Embryonic facial prominence (tissue), 1 donor: Measurements from ENCODE around the gene ADPRM.
"Not testable (repeated sequence)": the region's sequence is repeated elsewhere in the genome, so short reads cannot be mapped to it uniquely, and the experiment has no call there.

Experiments
- DNase-seq: peaks from one replicate; pipeline ENCODE4 v3.0.0-alpha.2; 2016; ENCODE audit errors: extremely low spot score

ADPRM gene, protein sequence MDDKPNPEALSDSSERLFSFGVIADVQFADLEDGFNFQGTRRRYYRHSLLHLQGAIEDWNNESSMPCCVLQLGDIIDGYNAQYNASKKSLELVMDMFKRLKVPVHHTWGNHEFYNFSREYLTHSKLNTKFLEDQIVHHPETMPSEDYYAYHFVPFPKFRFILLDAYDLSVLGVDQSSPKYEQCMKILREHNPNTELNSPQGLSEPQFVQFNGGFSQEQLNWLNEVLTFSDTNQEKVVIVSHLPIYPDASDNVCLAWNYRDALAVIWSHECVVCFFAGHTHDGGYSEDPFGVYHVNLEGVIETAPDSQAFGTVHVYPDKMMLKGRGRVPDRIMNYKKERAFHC

DNA sequence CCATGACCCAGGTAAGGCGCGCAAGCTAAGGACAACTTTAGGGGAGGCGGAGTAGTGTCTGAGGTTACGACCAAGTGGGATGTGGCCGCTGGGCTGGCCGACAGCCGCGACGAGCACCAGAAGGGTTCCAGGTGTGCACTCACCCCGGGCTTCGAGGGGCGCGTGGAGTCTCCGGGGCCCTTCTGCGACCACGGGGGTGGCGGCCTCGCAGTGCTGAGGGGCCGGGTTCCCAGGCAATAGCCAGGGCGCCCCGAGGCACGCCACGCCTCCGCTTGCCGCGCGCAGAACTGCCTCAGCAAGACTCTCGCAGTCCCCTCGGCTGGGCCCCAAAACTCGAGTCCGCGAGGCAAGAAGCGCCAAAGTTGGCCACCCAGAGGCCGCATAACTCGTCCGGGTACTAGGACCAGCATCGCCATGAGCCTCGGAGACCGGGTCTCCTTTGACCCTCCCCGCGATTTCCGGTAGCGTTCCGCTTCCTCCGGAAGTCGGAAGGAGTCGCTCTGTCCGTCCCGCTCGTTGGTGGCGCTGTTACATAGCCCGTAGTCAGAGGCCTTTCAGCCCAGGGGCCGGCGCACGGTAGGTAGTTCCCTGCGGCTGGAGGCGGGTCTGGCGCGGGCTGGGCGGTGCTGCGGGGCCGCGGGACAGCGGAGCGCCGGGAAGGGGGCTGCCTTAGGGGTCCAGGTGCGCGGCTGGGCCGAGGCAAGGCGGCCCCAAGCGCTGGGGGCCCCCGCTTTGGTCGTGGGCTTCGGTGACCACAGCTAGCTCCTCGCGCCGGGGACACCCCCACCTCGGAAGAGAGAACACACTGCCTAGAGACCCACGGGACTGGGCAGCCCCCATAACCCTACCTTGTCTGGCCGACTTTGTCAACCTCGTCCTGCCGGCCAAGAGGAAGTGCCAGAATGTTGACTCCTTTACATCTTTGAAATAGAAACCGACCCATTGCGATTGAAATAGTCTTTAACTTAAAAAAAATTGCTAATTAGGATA, at the start of gene ADPRM, which contains the start of gene SCO1:
ADPRM (plus strand) TSS at position 503 of the 990 bp plus-strand sequence. CDS start 7,333 bp downstream, outside the sequence.
SCO1 (minus strand) TSS at position 442 of the 990 bp plus-strand sequence; CDS start at position 416, 26 bp downstream.
- DNase-seq, result peak; percentile 80

DNA sequence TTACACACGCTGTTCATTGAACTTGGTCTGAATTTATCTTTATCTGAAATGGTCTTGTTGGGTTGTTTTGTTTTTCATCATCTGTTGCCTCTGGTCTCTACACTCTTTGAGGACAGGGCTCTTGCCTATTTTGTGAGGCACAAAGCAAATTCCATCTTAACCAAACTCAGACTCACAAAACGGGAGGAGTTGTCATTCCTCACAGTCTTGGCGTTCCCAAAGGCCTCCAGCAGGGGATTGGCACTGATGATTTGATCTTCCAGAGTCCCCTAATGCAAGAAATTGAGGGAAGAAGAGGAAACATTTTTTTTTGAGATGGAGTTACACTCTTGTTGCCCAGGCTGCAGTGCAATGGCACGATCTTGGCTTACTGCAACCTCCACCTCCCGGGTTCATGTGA, 49.0 kb upstream of the ADPRM start:
- DNase-seq, result no peak

DNA sequence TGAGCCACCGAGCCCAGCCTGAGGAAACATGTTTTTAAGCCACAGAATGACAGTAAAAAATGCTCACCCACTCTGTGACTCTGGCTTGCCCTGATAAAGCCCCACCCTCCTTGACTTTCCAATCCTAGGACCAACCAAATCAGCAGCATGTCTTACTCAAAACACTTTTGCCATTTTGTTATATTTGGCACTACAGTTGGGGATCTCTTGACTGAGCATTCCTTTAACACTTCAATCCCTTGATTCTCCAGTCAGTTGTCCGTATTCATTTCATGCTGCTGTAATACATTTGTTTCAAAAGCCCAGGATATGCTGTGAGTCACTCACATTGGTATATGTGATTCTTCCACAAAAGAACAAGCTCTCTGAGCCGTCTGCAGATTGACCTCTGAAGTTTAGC, 48.4 kb upstream of the ADPRM start:
- DNase-seq, result no peak

DNA sequence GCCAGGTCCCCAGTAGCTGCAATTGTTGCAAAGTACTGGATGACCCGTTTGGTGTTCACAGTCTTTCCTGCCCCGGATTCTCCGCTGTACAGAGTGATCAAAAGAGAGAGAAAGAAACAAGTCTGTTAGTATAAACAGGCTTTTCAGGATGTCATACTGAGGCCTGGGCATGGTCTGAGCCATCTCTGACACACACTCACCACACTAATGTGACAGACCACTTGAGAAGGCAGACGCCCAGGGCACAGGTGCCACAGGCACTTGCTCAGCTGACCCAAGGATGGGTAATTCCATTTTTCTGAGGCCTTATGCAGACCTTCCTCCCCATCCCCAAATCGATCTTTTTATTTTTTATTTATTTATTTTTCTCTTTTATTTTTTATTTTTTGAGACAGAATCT, 47.8 kb upstream of the ADPRM start:
- DNase-seq, result no peak

DNA sequence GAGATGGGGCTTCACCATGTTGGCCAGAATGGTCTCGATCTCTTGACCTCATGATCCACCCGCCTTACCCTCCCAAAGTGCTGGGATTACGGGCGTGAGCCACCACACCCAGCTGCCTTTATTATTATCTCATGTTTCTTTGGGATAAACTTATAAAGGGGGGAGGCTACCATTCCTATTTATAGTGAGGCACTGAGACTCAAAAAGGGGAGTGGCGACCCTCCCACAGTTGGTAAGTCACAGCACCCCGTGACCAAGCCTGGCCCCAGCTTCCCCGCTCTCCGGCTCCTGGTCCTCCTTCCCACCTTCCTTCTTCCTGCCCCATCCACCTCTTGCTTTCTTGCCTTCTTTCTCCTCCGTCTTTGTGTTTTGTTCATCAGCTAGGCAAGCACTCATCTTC, 45.5 kb upstream of the ADPRM start:
- DNase-seq, result no peak

DNA sequence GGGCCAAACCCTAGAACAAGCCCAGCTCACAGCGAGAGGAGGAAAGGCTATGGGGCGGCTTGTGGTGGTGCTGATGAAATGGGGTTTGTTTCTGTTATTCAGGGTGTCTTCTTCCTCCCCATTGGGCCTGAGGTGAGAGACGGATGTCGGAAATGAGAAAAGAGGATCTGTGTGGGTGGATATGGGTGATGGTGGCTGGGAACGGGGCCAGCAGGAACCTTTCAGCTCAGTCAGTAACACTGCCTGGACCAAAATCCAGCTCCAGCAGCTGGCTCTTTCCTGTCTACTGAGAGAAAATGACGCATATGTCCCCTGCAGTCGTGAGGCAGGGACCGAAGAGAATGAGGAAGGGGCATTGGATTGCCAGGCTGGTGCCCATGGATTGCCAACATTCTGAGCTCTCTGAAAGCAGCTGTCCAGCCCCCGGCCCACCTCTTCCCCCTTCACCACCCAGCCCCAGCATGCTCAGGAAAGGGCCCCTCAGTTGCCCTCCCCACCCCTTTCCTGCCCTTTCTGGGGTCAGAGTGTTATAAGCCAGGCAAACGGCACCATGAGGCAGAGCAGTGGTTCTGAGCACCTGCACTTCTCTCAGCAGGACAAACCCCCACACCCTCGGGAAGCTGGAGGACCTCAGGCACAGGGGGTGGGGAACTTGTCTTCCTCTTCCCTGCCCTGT, 44.3 kb upstream of the ADPRM start:
- no peak for DNase-seq

DNA sequence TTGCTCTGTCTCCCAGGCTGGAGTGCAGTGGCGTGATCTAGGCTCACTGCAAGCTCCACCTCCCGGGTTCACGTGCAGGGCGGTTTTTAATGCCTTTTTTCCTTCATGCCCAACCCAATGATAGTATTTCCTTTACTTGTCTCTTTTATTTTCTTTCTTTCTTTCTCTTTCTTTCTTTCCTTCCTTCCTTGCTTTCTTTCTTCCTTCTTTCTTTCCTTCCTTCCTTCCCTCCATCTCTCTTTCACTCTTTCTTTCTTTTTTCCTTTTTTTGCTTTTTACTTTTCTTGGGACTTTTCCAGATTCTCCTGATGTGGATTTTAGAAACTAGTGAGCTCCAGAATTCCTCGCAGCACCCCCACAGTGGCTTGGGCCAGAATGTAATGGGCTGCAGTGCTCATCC, 43.4 kb upstream of the ADPRM start:
- DNase-seq, result no peak

DNA sequence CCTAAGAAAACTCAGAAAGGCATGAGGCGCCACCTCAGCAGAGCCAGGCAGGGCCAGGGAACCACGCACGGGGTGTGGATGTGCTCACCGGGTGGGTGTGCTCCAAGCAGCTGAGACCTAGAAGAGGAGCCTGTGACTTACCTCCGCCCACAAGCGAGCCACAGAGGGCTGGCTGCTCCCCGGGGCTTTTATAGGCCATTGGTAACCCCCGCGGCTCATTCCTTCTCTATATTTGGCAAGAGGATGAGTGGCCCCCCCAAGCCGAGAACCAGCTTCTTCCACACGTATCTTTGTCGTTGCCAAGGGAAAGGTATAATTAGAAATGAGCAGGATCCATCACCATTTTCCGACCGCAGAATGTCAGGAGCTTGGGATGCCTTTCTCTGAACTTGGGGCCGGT, 40.2 kb upstream of the ADPRM start, which contains the start of gene MYH3:
MYH3 (minus strand) TSS at position 162 of the 400 bp plus-strand sequence. CDS start 2,245 bp downstream, outside the sequence.
- DNase-seq, result no peak

DNA sequence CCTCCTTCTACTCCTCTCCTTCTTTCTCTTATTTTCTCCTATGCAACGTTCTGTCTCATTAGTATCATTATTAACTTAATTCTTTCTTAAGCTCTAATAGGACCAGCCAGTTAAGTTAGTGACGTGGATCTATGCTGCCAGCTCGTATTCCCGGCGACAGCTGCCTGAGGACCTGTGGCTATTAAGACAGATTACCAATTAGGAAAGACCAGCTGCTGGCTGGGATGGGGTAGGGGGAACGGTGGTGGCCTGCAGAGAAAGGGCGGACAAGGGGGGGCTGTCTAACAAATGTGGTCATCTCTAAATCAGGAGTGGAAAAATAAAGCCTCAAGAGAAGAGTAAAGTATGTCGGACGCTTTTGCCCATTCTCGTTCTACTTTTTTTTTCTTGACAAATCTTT, 39.5 kb upstream of the ADPRM start:
- DNase-seq, result no peak

DNA sequence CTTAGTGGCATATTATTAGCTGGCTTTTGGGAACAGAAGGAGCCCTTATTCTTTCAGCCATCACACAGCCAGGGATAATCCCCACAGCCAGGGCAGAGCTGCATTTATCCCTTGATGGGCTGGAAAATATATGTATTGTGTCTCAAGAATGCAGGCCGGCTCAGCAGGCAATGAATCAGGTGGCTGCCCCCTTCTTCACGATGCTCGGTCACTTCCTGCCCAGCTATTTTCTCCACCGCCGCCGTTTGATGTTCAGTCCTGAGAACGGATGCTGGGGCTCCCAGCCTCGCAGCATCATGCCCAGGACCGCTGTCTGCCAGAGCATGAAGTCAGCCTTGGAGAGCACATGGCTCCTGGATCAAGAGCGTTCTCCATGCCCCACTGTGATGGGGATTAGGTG, 36.0 kb upstream of the ADPRM start:
- no peak for DNase-seq

DNA sequence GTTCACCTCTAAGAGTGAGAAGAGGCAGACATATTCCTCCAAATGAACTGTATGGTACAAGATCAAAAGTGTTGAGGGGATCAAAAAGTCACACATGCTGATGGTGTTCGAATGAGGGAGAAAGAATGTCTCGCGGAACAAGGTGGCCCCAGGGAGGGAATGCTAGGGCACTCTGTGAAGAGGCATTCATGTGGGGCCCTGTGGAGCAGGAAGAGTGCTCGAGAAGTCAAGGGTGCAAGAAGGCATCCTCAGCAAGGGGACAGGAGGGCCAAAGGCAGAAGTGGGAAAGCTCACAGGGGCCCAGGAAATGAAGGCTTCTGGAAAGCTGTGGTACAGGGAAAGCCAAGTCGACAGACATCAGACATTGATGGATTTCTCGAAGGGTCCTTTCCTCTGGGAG, 34.2 kb upstream of the ADPRM start:
- no peak for DNase-seq

DNA sequence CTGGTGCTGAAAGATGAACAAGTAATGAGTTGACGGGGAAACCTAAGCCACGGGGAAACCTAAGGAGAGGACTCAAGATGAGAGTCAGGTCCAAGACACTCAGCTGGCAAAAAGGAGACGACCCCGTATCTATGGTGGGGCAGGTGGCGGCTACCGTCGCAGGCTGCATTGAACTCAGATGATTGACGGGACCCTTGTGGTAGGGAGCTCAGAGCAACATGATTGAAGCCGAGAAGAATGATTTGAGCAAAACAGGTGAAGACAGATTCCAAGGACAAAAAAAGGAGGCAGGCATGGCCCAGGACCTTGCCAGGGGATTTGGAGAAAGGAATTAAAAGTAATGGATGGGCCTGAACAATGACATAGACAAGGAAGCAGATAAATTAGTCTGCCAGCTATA, 32.8 kb upstream of the ADPRM start:
- DNase-seq, result no peak

DNA sequence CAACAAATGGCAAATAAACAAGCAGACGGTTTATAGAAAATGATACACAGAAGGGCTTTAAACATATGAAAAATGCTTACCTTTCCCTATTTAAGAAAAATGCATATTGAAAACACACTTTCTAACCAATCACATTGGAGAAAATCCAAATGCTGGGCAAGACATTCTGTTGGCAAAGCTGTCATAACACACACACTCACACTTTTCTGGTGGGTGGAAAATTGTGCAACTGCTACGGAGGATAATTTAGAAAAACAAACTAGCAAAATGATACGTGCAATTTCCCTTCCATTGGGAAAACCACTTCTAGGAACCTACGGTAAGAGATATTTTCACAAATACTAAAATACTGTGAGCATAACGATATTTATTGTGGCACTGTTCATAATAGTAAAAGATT, 30.5 kb upstream of the ADPRM start:
- no peak for DNase-seq

DNA sequence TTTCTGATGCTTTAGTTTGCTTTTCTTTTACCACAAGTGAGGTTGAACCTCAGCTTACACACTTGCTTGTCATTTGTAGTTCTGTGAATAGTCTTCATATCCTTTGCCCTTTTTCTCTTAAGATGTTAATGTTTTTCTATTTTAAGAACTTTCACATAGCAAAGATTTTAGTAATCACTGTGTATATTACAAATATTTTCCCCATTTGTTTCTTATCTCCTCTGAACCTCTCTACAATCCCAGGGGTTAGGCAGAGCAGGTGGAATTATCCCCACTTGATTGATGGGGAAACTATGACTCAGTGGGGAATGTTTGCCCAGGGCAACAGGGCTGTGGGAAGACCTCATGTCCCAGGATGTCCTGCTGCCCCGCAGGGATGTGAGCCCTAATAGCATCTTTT, 28.6 kb upstream of the ADPRM start:
- DNase-seq, result no peak

DNA sequence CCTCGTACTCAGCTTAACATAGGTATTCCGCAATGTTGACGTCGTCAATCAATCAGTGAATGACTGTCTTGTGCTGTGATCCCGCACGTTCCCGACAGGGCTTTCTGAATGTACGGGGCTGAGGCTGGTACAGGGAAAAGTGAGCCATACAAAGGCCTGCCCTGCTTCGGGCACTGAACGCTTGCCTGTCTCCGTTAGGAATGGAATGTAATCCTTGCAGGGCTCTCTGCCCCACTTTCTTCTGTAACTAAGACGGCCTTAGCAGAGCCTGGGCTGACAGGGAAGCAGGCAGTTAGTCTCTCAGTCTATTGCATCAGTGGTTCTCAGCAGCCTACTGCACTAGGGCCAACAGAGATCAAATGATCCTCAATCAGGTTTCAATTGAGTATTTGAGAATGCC, 24.1 kb upstream of the ADPRM start:
- DNase-seq, result no peak

DNA sequence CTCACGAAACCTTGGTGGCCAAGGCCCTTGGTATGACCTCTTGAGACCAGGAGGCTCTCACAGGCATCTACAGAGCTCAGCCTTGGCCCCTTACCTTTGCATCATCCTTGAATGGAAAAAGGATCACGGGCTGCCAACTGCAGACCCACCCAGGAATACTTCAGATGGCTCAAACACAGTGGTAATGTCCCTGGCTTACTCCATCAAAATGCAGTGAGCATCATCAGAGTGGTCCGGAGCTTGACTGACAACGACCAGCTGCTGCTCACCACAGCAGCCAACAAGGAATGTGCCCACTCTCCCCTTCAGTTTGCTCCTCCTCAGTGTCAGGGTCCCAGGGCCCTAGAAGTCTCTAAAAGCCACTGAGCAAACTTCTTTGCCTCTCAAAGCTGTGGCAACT, 22.7 kb upstream of the ADPRM start:
- no peak for DNase-seq

DNA sequence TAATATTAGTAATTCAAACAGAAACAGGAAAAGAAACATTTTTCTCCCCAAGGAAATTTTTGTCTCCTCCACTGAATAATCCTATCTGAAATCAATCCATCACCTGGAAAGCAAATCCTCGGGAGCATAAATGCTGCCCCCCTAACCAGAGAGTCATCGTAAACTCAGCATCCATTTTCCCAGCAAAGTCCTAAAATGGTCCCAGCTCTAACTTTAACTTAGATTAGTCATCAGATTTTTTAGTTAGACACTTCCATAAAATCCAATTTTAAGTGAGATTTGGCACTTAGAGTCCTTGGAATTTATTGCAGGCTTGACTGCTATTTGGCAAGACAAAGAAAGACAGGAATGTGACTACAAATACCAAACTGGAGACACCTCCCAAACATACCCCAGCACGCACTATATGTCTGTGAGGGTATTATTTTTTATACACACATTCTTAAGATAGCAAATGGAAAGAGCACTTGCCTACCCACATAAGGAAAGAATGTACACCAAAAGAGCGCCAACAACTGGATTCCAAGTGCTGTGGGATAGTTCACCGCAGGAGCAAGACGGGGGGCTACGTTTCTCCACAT, 15.4 kb upstream of the ADPRM start:
- no peak for DNase-seq

DNA sequence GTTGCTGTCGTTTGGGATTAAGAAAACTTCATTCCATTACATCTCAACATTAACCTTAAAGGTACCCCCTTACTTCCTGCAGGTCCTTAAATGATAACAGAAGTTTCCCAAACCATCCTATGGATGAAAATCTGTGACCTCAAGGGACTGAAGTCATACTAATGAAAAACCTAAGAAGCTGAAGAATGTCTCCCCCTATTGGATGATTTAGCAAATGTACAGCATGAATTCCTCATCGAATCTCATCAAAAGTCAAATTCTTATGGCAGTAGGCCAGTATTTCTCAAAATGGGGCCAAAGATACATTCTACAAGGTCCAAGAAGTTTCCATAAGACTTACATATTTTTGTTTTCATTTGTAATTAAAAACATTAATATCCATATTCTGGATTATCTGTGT, 13.5 kb upstream of the ADPRM start:
- DNase-seq, result no peak

DNA sequence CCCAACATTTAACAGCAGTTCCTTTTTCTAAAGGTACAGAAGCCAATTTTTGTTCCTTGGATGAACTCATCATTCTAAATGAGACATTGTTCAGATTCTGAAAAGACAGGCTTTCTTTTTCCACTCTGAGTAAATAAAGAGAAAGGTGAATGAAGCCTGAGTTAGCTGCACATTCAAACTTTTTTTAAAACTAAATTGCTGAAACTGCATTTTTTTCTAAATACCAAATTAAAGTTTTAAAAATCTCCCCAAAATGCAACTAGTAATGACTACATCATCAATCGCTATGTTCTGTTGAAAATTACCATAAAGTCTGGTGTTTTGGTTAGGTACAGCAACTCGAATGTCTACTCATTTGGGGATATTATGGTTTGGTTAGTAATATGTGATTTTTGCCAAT, 9.9 kb upstream of the ADPRM start:
- DNase-seq, result no peak

DNA sequence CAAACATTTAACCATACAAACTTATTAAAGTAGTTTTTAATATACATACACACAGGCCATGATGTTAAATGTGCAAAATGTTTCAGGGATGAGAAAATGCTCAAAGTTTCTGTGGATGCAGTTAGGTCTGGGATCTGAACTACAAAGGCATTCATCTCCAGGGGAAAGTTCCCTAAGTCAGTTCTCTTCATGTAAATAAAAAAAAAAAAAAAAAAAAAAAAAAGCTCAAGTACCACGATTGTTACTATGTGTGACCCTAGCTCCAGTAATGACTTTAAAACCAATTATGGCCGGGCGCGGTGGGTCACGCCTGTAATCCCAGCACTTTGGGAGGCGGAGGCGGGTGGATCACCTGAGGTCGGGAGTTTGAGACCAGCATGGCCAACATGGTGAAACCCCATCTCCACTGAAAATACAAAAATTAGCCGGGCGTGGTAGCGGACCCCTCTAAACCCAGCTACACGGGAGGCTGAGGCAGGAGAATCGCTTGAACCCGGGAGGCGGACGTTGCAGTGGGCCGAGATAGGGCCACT, 1.5 kb upstream of the ADPRM start:
- DNase-seq, result not testable (repeated sequence)

DNA sequence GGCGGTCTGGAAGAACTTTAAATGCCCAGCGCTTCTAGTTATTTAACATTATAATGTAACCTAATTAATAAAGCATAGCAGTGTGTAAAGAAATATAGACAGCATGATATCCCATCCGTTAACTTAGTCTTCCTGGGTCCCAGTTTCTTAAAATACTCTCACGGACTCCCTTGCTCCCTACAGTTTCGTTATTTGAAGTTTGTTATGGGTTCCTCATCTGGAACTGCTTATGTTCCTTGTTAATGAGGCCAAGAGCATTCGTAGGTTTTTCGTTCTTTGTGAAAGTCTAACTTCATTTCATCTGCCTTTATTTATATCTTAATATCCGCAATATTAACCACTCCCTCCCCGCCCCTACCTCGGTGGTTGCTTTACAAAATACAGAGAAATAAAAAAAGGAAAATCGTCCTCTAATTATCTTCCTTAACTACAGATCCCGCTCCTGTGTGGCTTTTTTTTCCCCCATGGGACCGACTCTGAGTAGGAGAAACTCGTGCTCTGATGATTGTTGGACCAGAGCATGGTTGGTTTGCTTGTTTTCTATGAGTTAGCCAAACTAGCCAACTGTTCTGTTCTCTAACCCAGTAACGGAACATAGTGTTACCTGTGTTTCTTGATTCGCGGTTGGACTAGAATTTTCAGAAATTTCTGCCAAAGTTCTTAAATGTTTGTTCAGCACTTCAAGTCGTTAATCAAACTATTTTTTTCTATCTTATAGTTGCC, 863 bp downstream of the ADPRM start:
- no peak for DNase-seq
